Naive thymus-derived CD4-positive, alpha-beta T cell (primary cell): ENCODE results near the gene FAM78B. TPM values are rescaled to one million over a fixed set of nuclear protein-coding genes. Genes with fewer than 3 reads are reported as not detected.

Experiments
- ATAC-seq: fragments of 150-1000 bp; cut with Tn5 transposase; 2 replicates; pipeline ENCODE4 v1.10.0; 2021; ENCODE audit warnings: mild to moderate bottlenecking, moderate library complexity
- CTCF ChIA-PET: fragments of 350-600 bp; sonication (Branson Sonifier 250); formaldehyde crosslinking; loops from one replicate; lab custom pipeline; 2021; ENCODE audit warnings: antibody characterized with exemption; lab: Charles Lee
- POLR2A ChIA-PET: fragments of 350-600 bp; sonication (Branson Sonifier 250); formaldehyde crosslinking; loops from one replicate; lab custom pipeline; 2021; ENCODE audit warnings: antibody characterized with exemption, inconsistent platforms; lab: Charles Lee
- DNase-seq, 9 donors: peaks; one replicate each; pipeline versions ENCODE4 v3.0.0 to v3.0.0-alpha.2; 2020 to 2022; ENCODE audit warnings: mixed read lengths in 1 of 9
- H3K27ac ChIP-seq: one replicate; pipeline ENCODE4 v1.7.0; 2013; ENCODE audit warnings: mild to moderate bottlenecking, low read depth, low read length, moderate library complexity
- H3K27me3 ChIP-seq, 2 donors: one replicate each; pipeline ENCODE4 v1.7.0; 2013; ENCODE audit warnings: low read length in 2 of 2, mild to moderate bottlenecking in 2 of 2, moderate library complexity in 2 of 2; ENCODE audit not compliant: control insufficient read depth in 2 of 2, insufficient read depth in 2 of 2
- H3K36me3 ChIP-seq, 3 experiments: 1 replicate in 2 of 3; 2 replicates in 1 of 3; pipeline ENCODE4 v1.7.0; 2013; ENCODE audit warnings: low read length in 3 of 3, mild to moderate bottlenecking in 3 of 3, moderate library complexity in 1 of 3; ENCODE audit not compliant: insufficient read depth in 3 of 3, control insufficient read depth in 2 of 3
- H3K4me1 ChIP-seq, 2 donors: one replicate each; pipeline ENCODE4 v1.7.0; 2013; ENCODE audit warnings: low read length in 2 of 2, mild to moderate bottlenecking in 2 of 2, moderate library complexity in 1 of 2; ENCODE audit not compliant: control insufficient read depth in 2 of 2, insufficient read depth in 2 of 2
- H3K4me3 ChIP-seq: 2 replicates; pipeline ENCODE4 v1.7.0; 2013; ENCODE audit warnings: mild to moderate bottlenecking, low read length
- H3K9me3 ChIP-seq, 3 experiments: 1 replicate in 2 of 3; 2 replicates in 1 of 3; pipeline ENCODE4 v1.7.0; 2013; ENCODE audit warnings: low read length in 3 of 3; ENCODE audit not compliant: control insufficient read depth in 2 of 3
- H3K27ac Mint-ChIP-seq, 9 donors: one replicate each; pipeline ENCODE4 v1.8.0; 2020 to 2022; ENCODE audit warnings: mixed read lengths in 9 of 9, mild to moderate bottlenecking in 8 of 9, moderate library complexity in 5 of 9, inconsistent platforms in 2 of 9
- H3K27me3 Mint-ChIP-seq, 5 donors: one replicate each; pipeline ENCODE4 v1.8.0; 2021 to 2022; ENCODE audit warnings: mixed read lengths in 5 of 5, mild to moderate bottlenecking in 1 of 5
- H3K36me3 Mint-ChIP-seq, 5 donors: one replicate each; pipeline ENCODE4 v1.8.0; 2020 to 2022; ENCODE audit warnings: mixed read lengths in 5 of 5, mild to moderate bottlenecking in 3 of 5, inconsistent platforms in 1 of 5
- H3K4me1 Mint-ChIP-seq, 7 donors: one replicate each; pipeline ENCODE4 v1.8.0; 2020 to 2022; ENCODE audit warnings: mixed read lengths in 7 of 7, mild to moderate bottlenecking in 3 of 7, inconsistent platforms in 1 of 7
- H3K4me3 Mint-ChIP-seq, 10 donors: one replicate each; pipeline ENCODE4 v1.8.0; 2020 to 2022; ENCODE audit warnings: mild to moderate bottlenecking in 10 of 10, mixed read lengths in 10 of 10, moderate library complexity in 6 of 10, inconsistent platforms in 2 of 10
- H3K9me3 Mint-ChIP-seq, 11 donors: one replicate each; pipeline ENCODE4 v1.8.0; 2020 to 2022; ENCODE audit warnings: mixed read lengths in 11 of 11, mild to moderate bottlenecking in 4 of 11, inconsistent platforms in 1 of 11, moderate library complexity in 1 of 11
- intact Hi-C, 2 donors: fragments of 100-400 bp; cut with micrococcal nuclease; formaldehyde crosslinking; loops; one replicate each; pipeline ENCODE4 v1.15.1; 2023
- polyA plus RNA-seq, 2 donors: library from polyadenylated mRNA; unstranded; fragments of 300-500 nt; fragmentation: Illumina TruSeq; gene quantifications; one replicate each; pipeline ENCODE4 v1.2.3, GENCODE V29; 2021
- total RNA-seq, 6 experiments: library from RNA in 5 of 6; stranded (reverse) in 5 of 6; gene quantifications; 1 replicate in 5 of 6; 2 replicates in 1 of 6; pipeline ENCODE4 v1.2.3 and lab custom pipeline; 2021 to 2026

The FAM78B gene
- total and polyA plus RNA-seq, 7 experiments from 2014 or later = 0.12 to 0.58 (median 0.45) TPM; not detected in 4

DNA sequence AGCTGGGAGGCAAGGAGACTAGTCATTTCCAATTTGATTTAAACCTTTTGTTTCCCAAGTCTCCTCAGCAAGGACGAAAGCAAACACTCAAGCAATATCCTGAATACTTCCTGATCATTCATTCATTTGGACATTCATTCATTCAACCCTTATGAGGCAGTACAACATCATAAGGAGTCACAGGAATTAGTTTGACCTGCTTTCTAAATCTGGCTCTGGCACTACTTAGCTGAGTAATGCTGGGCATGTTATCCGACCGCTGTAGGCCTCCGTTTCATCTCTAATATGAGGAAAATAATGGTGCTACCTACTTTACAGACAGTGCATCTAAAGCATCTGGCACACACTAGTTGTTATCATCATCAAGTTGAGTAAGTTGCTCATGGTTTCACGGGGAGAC, 11.7 kb downstream of the FAM78B start:
- Histone ChIP-seq H3K4me3 (no peak overlapping the region), H3K27ac (no peak overlapping the region), H3K4me1 (no peaks in the 10 kb centered on the region), H3K9me3 (no peaks in the 10 kb centered on the region), H3K27me3 (no peaks in the 10 kb centered on the region), H3K36me3 (no peaks in the 10 kb centered on the region)
- Mint-ChIP-seq H3K27me3 (peaks cover 0 to 17% (median 14%) of the 10 kb centered on the region in 5 donors), H3K36me3 (no peaks in the 10 kb centered on the region), H3K4me3 (no peak overlapping the region), H3K4me1 (peaks cover 0 to 1% (median 0%) of the 10 kb centered on the region in 7 donors), H3K27ac (no peak overlapping the region), H3K9me3 (peaks cover 0 to 4% (median 0%) of the 10 kb centered on the region in 11 donors)
- DNase-seq (no peak), ATAC-seq (no peak)
- intact Hi-C loops = no loop called here
- ChIA-PET CTCF (no interaction called here), POLR2A (no interaction called here)

DNA sequence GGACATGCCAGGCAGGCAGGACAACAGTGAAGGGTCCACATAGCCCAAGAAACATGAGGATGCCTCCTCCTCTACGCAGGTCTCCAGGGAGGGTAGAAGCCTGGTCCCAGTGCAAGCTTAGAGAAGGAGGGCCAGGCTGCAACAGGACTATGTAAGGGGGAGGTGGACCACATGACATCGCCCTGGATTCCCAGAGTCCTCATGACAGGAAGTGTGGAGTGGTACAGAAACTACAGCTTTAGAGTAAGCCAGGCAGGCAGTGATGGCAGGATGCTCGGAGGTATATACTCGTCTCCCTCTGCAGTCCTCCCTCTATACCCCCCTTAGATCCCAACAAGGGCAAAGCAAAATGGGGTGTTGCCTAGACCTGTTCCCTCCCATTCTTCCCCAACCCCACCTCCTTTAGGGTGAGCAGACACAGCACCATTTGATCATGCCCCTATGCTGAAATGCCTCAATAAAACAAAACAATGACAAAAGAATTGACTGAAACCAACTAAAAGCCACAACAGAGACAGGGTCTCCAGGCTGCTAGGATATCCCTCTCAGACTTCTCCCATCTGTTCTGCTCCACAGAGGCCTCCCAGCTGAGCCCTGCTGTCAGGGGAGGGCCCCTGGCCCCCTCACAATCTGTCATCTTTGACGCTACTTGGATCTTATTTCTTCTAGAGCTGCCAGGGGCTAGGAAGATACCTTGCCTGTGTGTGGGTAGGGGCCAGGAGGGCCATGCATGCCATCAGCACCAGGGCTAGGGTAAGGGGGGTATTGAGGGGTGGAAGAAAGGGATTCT, 13.1 kb downstream of the FAM78B start:
- Mint-ChIP-seq H3K36me3 (no peaks in the 10 kb centered on the region), H3K4me1 (peaks cover 0 to 1% (median 0%) of the 10 kb centered on the region in 7 donors), H3K9me3 (peaks cover 0 to 4% (median 0%) of the 10 kb centered on the region in 11 donors), H3K4me3 (no peak overlapping the region), H3K27ac (peak overlapping the region in 1 of 9 donors; percentile 33), H3K27me3 (peaks cover 0 to 15% (median 5%) of the 10 kb centered on the region in 5 donors)
- H3K27ac ChIP-seq = no peak overlapping the region
- DNase-seq (no peak), ATAC-seq (no peak)
- H3K36me3 ChIP-seq = no peaks in the 10 kb centered on the region
- no peaks in the 10 kb centered on the region for H3K9me3 ChIP-seq
- intact Hi-C loops = no loop called here
- H3K4me3 ChIP-seq = no peak overlapping the region
- CTCF ChIA-PET = no interaction called here
- POLR2A ChIA-PET = no interaction called here
- no peaks in the 10 kb centered on the region for H3K4me1 ChIP-seq
- H3K27me3 ChIP-seq = no peaks in the 10 kb centered on the region

DNA sequence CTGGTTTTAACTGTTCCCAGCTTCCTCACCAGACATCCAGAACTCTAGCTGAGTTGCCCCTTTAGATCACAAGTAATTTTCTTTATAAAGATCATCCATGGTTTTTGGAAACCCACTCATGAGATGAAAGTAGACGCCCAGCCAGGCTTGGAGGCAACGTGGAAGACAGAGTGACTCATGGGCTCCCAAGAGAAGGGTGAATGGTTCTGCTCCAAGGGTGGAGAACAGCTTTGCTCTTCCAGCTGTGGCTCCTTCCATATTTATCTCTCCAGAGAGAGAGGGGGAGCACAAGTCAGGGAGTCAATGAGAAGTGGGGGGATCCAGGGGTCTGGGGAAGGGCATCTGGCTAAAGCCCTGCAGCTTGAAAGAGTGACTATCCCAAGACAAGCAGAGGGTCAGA, 13.8 kb downstream of the FAM78B start:
- H3K4me1 Mint-ChIP-seq = no peaks in the 10 kb centered on the region
- Histone ChIP-seq H3K27ac (no peak overlapping the region), H3K4me3 (no peak overlapping the region), H3K27me3 (no peaks in the 10 kb centered on the region), H3K9me3 (no peaks in the 10 kb centered on the region), H3K36me3 (no peaks in the 10 kb centered on the region), H3K4me1 (no peaks in the 10 kb centered on the region)
- no peak for ATAC-seq
- peaks cover 0 to 15% (median 9%) of the 10 kb centered on the region in 5 donors for H3K27me3 Mint-ChIP-seq
- no peak for DNase-seq
- peaks cover 0 to 3% (median 0%) of the 10 kb centered on the region in 5 donors for H3K36me3 Mint-ChIP-seq
- POLR2A ChIA-PET = no interaction called here
- H3K27ac Mint-ChIP-seq = no peak overlapping the region
- CTCF ChIA-PET = interaction anchor here (0.6 kb wide), 1 partner anchor 43 kb away, joined by 3 read pairs; no protein-coding TSS in a partner anchor
- intact Hi-C loops = no loop called here
- no peak overlapping the region for H3K4me3 Mint-ChIP-seq
- H3K9me3 Mint-ChIP-seq = peaks cover 0 to 6% (median 2%) of the 10 kb centered on the region in 11 donors

DNA sequence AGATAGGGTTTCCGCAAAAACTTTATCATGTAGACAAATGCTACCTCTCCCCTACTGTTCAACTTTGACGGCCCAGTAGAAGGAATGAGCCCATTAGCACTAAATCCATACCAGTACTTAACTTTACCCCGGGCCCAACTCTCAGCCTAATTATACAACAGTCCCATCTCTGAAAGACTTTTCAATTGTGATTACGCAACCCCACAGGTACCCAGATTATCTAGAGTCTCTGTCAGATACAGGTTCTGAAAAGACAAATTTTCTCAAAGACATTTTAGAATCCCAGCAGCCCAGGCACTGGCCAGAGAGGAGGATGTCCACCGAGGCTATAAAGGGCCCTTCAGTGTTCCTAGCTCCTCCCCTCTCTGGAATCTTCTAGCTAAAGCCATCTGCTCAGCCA, 15.0 kb downstream of the FAM78B start:
- Mint-ChIP-seq H3K4me1 (no peaks in the 10 kb centered on the region), H3K4me3 (no peak overlapping the region), H3K27ac (no peak overlapping the region), H3K27me3 (peaks cover 0 to 17% (median 9%) of the 10 kb centered on the region in 5 donors), H3K9me3 (peaks cover 0 to 6% (median 3%) of the 10 kb centered on the region in 11 donors), H3K36me3 (peaks cover 0 to 3% (median 0%) of the 10 kb centered on the region in 5 donors)
- H3K36me3 ChIP-seq = no peaks in the 10 kb centered on the region
- ChIA-PET POLR2A (interaction anchor here (0.6 kb wide), 1 partner anchor 131 kb away, joined by 3 read pairs; no protein-coding TSS in a partner anchor), CTCF (no interaction called here)
- H3K27ac ChIP-seq = no peak overlapping the region
- no peaks in the 10 kb centered on the region for H3K9me3 ChIP-seq
- no peaks in the 10 kb centered on the region for H3K4me1 ChIP-seq
- intact Hi-C loops = no loop called here
- H3K27me3 ChIP-seq = no peaks in the 10 kb centered on the region
- H3K4me3 ChIP-seq = no peak overlapping the region
- no peak for ATAC-seq
- no peak for DNase-seq

DNA sequence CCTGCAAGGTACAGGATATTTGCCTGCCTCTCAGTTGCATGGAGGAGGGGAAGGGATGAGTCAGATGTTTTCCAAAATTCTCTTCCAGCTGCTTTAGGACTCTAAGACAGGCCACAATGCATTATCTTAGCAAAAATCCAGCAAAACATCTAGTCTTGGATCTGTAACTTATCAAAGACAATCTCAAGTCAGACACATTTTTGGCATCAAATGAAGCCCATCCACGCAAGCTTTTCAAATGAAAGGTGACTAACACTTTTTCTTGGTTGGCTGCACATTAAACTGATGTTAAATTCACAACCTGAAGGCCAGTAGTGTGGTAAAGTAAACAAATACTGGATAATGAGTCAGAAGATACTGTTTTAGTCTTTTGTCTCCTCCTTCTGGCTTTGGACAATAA, 21.3 kb downstream of the FAM78B start:
- Histone ChIP-seq H3K4me3 (no peak overlapping the region), H3K27me3 (no peaks in the 10 kb centered on the region), H3K9me3 (no peaks in the 10 kb centered on the region), H3K4me1 (no peaks in the 10 kb centered on the region), H3K36me3 (no peaks in the 10 kb centered on the region), H3K27ac (no peak overlapping the region)
- no peak for ATAC-seq
- intact Hi-C loops = no loop called here
- Mint-ChIP-seq H3K4me1 (no peaks in the 10 kb centered on the region), H3K27ac (no peak overlapping the region), H3K4me3 (no peak overlapping the region), H3K9me3 (peaks cover 0 to 5% (median 3%) of the 10 kb centered on the region in 11 donors), H3K36me3 (peaks cover 0 to 3% (median 0%) of the 10 kb centered on the region in 5 donors), H3K27me3 (peaks cover 0 to 13% (median 10%) of the 10 kb centered on the region in 5 donors)
- POLR2A ChIA-PET = no interaction called here
- CTCF ChIA-PET = no interaction called here
- no peak for DNase-seq

GRCh38 chr1:166141969-166142368, 24.8 kb downstream of the FAM78B start:
- peaks cover 4 to 13% (median 6%) of the 10 kb centered on the region in 5 donors for H3K27me3 Mint-ChIP-seq
- ChIA-PET CTCF (no interaction called here), POLR2A (no interaction called here)
- H3K9me3 Mint-ChIP-seq = peaks cover 0 to 3% (median 0%) of the 10 kb centered on the region in 11 donors
- Histone ChIP-seq H3K27ac (no peak overlapping the region), H3K9me3 (no peaks in the 10 kb centered on the region), H3K4me1 (no peaks in the 10 kb centered on the region), H3K36me3 (no peaks in the 10 kb centered on the region), H3K4me3 (no peak overlapping the region), H3K27me3 (no peaks in the 10 kb centered on the region)
- H3K4me3 Mint-ChIP-seq = no peak overlapping the region
- DNase-seq (no peak), ATAC-seq (no peak)
- H3K36me3 Mint-ChIP-seq = no peaks in the 10 kb centered on the region
- peaks cover 0 to 1% (median 0%) of the 10 kb centered on the region in 7 donors for H3K4me1 Mint-ChIP-seq
- intact Hi-C loops = no loop called here
- no peak overlapping the region for H3K27ac Mint-ChIP-seq
